Prostate gland (tissue), 2 donors: ENCODE measurements around the gene CRB2. TPM values are rescaled to one million over a fixed set of nuclear protein-coding genes. Genes with fewer than 3 reads are reported as not detected.

Experiments used
- DNase-seq: peaks from one replicate; pipeline ENCODE4 v3.0.0-alpha.2; 2019; ENCODE audit warnings: low spot score
- H3K27ac ChIP-seq, 2 donors: fragments of 200-600 bp; sonication (generic); 2 replicates each; pipeline ENCODE4 v1.5.1; 2017 to 2019
- H3K27me3 ChIP-seq: fragments of 200-600 bp; sonication (generic); replicated peaks from 2 replicates; pipeline ENCODE4 v1.5.1; 2019; ENCODE audit not compliant: insufficient read depth
- H3K36me3 ChIP-seq, 2 donors: fragments of 200-600 bp; sonication (generic); 1 replicate in 1 of 2; 2 replicates in 1 of 2; pipeline versions ENCODE4 v1.5.1 to v1.8.1; 2017 to 2019
- H3K4me1 ChIP-seq: fragments of 200-600 bp; sonication (generic); replicated peaks from 2 replicates; pipeline ENCODE4 v1.5.1; 2019
- H3K4me3 ChIP-seq, 2 donors: fragments of 200-600 bp; sonication (generic); 2 replicates each; pipeline ENCODE4 v1.5.1; 2017 to 2019
- H3K9me3 ChIP-seq: fragments of 200-600 bp; sonication (generic); 2 replicates; pipeline ENCODE4 v1.5.1; 2017
- CTCF ChIP-seq, 4 experiments: fragments of 200-600 bp in 2 of 4; fragments of 450-650 bp in 2 of 4; sonication (generic) in 2 of 4; IDR thresholded peaks; 1 replicate in 3 of 4; 2 replicates in 1 of 4; pipeline ENCODE4 v1.5.1; 2016 to 2019; ENCODE audit warnings: antibody characterized with exemption in 4 of 4, mild to moderate bottlenecking in 2 of 4, moderate library complexity in 2 of 4
- POLR2A ChIP-seq: fragments of 450-650 bp; IDR thresholded peaks from one replicate; pipeline ENCODE4 v1.6.1; 2016; ENCODE audit warnings: antibody characterized with exemption, mild to moderate bottlenecking
- POLR2AphosphoS5 ChIP-seq: sonication (generic); formaldehyde crosslinking; IDR thresholded peaks from one replicate; pipeline ENCODE4 v1.6.1; 2017; ENCODE audit warnings: antibody characterized with exemption
- whole genome bisulfite sequencing: methylation state at CpG from one replicate; pipeline ENCODE4 v1.1.5; 2018; 5-methylcytosine and 5-hydroxymethylcytosine counted together
- intact Hi-C: fragments of 100-400 bp; cut with DNase I; formaldehyde crosslinking; loops from one replicate; pipeline ENCODE4 v1.14.2; 2022
- total RNA-seq, 2 donors: library from RNA; depleted of rRNA; stranded (reverse); fragments of >200 nt; gene quantifications; one replicate each; pipeline ENCODE4 v1.1.0, GENCODE V29; 2016

The CRB2 gene
- total RNA-seq, 2 donors from 2014 or later = 1.7 TPM; not detected in 1

DNA sequence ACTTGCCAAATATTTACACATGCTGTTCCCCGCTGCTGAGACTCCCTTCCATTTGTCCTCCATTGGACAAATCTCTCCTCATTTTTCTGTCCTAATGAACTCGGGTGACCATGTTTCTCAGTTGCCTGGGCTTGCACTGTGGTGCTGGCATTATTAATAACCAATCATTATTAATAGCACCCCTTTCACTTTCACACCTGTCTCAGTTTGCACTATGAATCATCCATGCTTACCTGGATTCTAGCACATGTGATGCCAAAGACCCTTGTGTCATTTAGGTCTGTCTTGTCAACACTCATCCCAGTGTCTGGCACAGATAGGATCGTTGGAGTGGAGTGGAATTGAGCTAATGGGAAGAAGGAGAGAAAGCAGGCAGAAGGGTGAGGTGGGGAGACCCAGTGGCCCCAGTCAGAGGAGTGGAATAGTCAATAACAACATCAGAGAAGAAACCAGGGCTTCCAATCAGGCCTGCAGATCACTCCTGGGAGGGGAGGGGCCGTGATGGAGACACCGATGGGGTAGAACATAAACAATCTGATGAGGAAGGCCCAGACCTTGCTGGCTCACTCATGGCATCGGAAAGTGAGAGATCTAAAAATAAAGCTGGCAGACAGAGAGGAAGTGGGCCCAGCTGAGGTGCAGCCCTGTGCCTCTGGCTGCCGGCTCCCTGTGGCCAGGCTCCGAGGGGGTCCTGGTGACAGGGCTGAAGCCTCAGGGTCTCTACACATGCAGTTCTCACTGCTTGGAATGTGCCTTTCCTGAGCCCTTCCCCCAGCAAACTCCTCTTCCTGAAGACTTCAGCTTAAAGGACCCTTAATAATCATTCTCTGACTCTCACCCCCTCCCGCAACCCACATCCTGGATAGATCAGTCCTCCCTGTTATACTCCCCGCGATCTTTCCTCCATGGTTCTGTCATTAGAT lies 33.5 kb upstream of the CRB2 start:
- TF ChIP-seq CTCF (IDR thresholded peaks at IDR 0.05) (no peak), POLR2A (no peak), POLR2AphosphoS5 (no peak)
- Histone ChIP-seq H3K36me3 (no peaks in the 10 kb centered on the region), H3K27ac (no peak overlapping the region), H3K4me1 (peaks cover 14% of the 10 kb centered on the region), H3K27me3 (no peaks in the 10 kb centered on the region), H3K4me3 (no peak overlapping the region), H3K9me3 (no peaks in the 10 kb centered on the region)
- WGBS = 60% methylated on average over 11 of the region's 11 CpGs
- intact Hi-C loops = no loop called here
- no peak for DNase-seq

DNA sequence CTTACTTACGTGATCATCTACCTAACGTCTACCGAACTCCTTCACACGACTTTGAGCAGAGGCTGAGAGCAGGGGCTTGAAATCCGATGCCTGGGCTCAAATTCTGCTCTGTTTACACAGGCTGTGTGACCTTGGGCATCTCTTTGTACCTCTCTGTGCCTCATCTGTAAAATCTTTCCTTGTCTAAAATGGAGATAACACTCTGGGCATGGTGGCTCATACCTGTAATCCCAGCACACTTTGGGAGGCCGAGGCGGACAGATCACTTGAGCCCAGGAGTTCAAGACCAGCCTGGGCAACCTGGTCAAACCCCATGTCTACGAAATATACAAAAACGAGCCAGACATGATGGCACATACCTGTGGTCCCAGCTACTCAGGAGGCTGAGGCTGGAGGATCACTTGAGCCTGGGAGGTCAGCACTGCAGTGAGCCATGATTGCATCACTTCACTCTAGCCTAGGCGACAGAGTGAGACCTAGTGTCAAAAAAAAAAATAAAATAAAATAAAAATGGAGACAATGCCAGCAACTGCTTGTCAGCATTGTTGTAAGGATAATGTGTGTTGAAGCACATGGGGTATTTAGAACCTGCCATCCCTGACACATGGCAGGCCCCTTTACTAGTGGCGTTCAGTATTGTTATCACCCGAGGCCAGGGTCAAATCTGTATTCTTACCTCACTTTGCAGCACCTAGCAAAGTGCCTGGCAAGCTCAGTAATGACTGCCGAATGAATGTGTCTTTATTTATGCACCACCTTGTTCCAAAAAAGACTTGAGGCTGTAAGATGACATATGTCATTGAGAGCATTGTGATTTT lies 32.6 kb upstream of the CRB2 start:
- 83% methylated on average over 13 of the region's 13 CpGs for WGBS
- intact Hi-C loops = no loop called here
- no peak overlapping the region for H3K4me3 ChIP-seq
- H3K4me1 ChIP-seq = peaks cover 14% of the 10 kb centered on the region
- DNase-seq = no peak
- H3K36me3 ChIP-seq = no peaks in the 10 kb centered on the region
- no peak overlapping the region for H3K27ac ChIP-seq
- TF ChIP-seq POLR2AphosphoS5 (no peak), POLR2A (no peak), CTCF (IDR thresholded peaks at IDR 0.05) (no peak)
- H3K9me3 ChIP-seq = no peaks in the 10 kb centered on the region
- H3K27me3 ChIP-seq = no peaks in the 10 kb centered on the region

- Histone ChIP-seq H3K9me3 (no peaks in the 10 kb centered on the region), H3K36me3 (no peaks in the 10 kb centered on the region), H3K4me3 (no peak overlapping the region), H3K27ac (no peak overlapping the region), H3K4me1 (peaks cover 4% of the 10 kb centered on the region), H3K27me3 (no peaks in the 10 kb centered on the region)
- intact Hi-C loops = no loop called here
- TF ChIP-seq POLR2AphosphoS5 = no peak
- no peak for DNase-seq
- WGBS = 90% methylated on average over 10 of the region's 10 CpGs
Measured at GRCh38 chr9:123324767-123325183, 31.2 kb upstream of the CRB2 start.

- no peaks in the 10 kb centered on the region for H3K36me3 ChIP-seq
- TF ChIP-seq CTCF (IDR thresholded peaks at IDR 0.05) = no peak
- TF ChIP-seq POLR2AphosphoS5 = no peak
- no peak for TF ChIP-seq POLR2A
- peaks cover 3% of the 10 kb centered on the region for H3K4me1 ChIP-seq
- intact Hi-C loops = no loop called here
- no peak overlapping the region for H3K4me3 ChIP-seq
- H3K9me3 ChIP-seq = no peaks in the 10 kb centered on the region
- no peaks in the 10 kb centered on the region for H3K27me3 ChIP-seq
- DNase-seq = no peak
- whole genome bisulfite sequencing = 68% methylated on average over 6 of the region's 6 CpGs
- no peak overlapping the region for H3K27ac ChIP-seq
Measured at GRCh38 chr9:123326187-123326586, 29.8 kb upstream of the CRB2 start.

DNA sequence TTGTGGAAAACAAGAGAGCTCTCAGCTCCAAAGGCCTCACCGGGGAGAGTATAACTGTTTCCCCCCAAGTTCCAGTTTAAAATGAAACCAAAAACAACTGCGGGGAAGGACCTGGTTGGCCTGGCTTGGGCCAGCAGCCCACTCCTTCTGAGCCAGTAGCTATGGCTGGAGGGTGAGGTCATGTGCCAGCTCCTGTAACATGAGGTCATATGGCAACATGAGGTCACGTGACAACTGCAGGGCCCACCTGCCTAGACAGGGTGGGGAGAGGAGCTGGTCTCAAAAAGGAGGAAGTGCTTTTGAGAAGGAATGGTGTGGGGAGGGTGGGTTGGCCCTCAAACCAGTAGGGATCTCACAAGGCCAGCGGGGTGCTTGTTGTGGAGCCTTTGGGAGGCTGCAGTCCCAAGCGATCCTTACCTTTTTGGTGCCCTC lies 29.3 kb upstream of the CRB2 start:
- DNase-seq = no peak

More for the DNA sequence above, 29.3 kb upstream of the CRB2 start:
- H3K4me3 ChIP-seq = no peak overlapping the region
- no peaks in the 10 kb centered on the region for H3K27me3 ChIP-seq
- peaks cover 3% of the 10 kb centered on the region for H3K4me1 ChIP-seq
- peak overlapping the region; percentile 73 to 87 for H3K27ac ChIP-seq
- no peaks in the 10 kb centered on the region for H3K9me3 ChIP-seq
- no peaks in the 10 kb centered on the region for H3K36me3 ChIP-seq
- 62% methylated on average over 5 of the region's 5 CpGs for WGBS
- intact Hi-C loops = no loop called here
- no peak for TF ChIP-seq POLR2AphosphoS5
- no peak for TF ChIP-seq CTCF (IDR thresholded peaks at IDR 0.05)
- TF ChIP-seq POLR2A = no peak
